Measurements from ENCODE around the gene ELAVL4. TPM values are rescaled to one million over a fixed set of nuclear protein-coding genes. Genes with fewer than 3 reads are reported as not detected.
A peak's percentile ranks its signal among the peaks of the same experiment; 100 is the strongest.

ELAVL4 gene
- total RNA-seq (1 to 10 TPM in 4 of 6 donors, under 1 TPM in 2; 0.60 to 2.8 (median 1.3) TPM), polyA plus RNA-seq (10 to 100 TPM in 1 of 2 donors, 1 to 10 TPM in 1; 1.4 to 10.3 TPM)

- peak in 3 of 4 donors; percentile 20 to 67 (median 58) for ATAC-seq
- H3K9me3 ChIP-seq = no peaks in the 10 kb centered on the region
- peaks cover 0 to 17% (median 4%) of the 10 kb centered on the region in 4 donors for H3K27me3 ChIP-seq
- H3K4me3 ChIP-seq = no peak within 1 kb of the TSS
- no peak for FAIRE-seq
- H3K36me3 ChIP-seq = no peaks in the 10 kb centered on the region
- H3K4me1 ChIP-seq = no peaks in the 10 kb centered on the region
- intact Hi-C loops (cut with DNase I) = no loop called here
- 32 to 40% methylated on average over 11 of the region's 11 CpGs for WGBS, 2 donors
- H3K27ac ChIP-seq = no peak within 1 kb of the TSS
- TF ChIP-seq CTCF (IDR thresholded peaks at IDR 0.05) = no peak
- peak in 1 of 6 donors; percentile 4 for DNase-seq
Measured at GRCh38 chr1:50108497-50109059, at the start of gene ELAVL4. Gene ELAVL4 (plus strand): TSS chr1:50108920. CDS start chr1:50109190, 270 bp downstream.

- FAIRE-seq (no peak), DNase-seq (peak in 1 of 6 donors; percentile 7), ATAC-seq (peak in 1 of 4 donors; percentile 24)
- H3K9me3 ChIP-seq = no peaks in the 10 kb centered on the region
- no peak overlapping the region for H3K4me3 ChIP-seq
- no peak for TF ChIP-seq CTCF (IDR thresholded peaks at IDR 0.05)
- no peaks in the 10 kb centered on the region for H3K36me3 ChIP-seq
- WGBS, 2 donors = 31 to 41% methylated on average over 3 of the region's 3 CpGs
- intact Hi-C loops (cut with DNase I) = no loop called here
- H3K4me1 ChIP-seq = no peaks in the 10 kb centered on the region
- no peaks in the 10 kb centered on the region for H3K27me3 ChIP-seq
- no peak overlapping the region for H3K27ac ChIP-seq
Measured at GRCh38 chr1:50060279-50060678, 48.4 kb upstream of the ELAVL4 start.

- intact Hi-C loops (cut with DNase I) = no loop called here
- TF ChIP-seq CTCF (IDR thresholded peaks at IDR 0.05) = no peak
- H3K36me3 ChIP-seq = no peaks in the 10 kb centered on the region
- no peaks in the 10 kb centered on the region for H3K9me3 ChIP-seq
- H3K27ac ChIP-seq = no peak overlapping the region
- ATAC-seq = no peak
- DNase-seq = no peak
- FAIRE-seq = no peak
- H3K27me3 ChIP-seq = peaks cover 0 to 4% (median 0%) of the 10 kb centered on the region in 4 donors
- no peak overlapping the region for H3K4me3 ChIP-seq
- no peaks in the 10 kb centered on the region for H3K4me1 ChIP-seq
- 40 to 48% methylated on average over 1 of the region's 1 CpG for WGBS, 2 donors
Measured at GRCh38 chr1:50066806-50067205, 41.9 kb upstream of the ELAVL4 start.

- no peaks in the 10 kb centered on the region for H3K4me1 ChIP-seq
- H3K4me3 ChIP-seq = no peak overlapping the region
- TF ChIP-seq CTCF (IDR thresholded peaks at IDR 0.05) = no peak
- no peaks in the 10 kb centered on the region for H3K27me3 ChIP-seq
- WGBS, 2 donors = 59 to 69% methylated on average over 2 of the region's 2 CpGs
- intact Hi-C loops (cut with DNase I) = no loop called here
- FAIRE-seq (no peak), DNase-seq (no peak), ATAC-seq (no peak)
- no peaks in the 10 kb centered on the region for H3K36me3 ChIP-seq
- no peak overlapping the region for H3K27ac ChIP-seq
- no peaks in the 10 kb centered on the region for H3K9me3 ChIP-seq
Measured at GRCh38 chr1:50074931-50075330, 33.8 kb upstream of the ELAVL4 start.

- TF ChIP-seq CTCF (IDR thresholded peaks at IDR 0.05) = no peak
- intact Hi-C loops (cut with DNase I) = no loop called here
- Histone ChIP-seq H3K9me3 (no peaks in the 10 kb centered on the region), H3K4me3 (no peak overlapping the region), H3K27ac (no peak overlapping the region), H3K4me1 (no peaks in the 10 kb centered on the region), H3K36me3 (no peaks in the 10 kb centered on the region), H3K27me3 (no peaks in the 10 kb centered on the region)
- DNase-seq = no peak
- 67 to 76% methylated on average over 1 of the region's 1 CpG for WGBS, 2 donors
- no peak for FAIRE-seq
- no peak for ATAC-seq
Measured at GRCh38 chr1:50077273-50077672, 31.4 kb upstream of the ELAVL4 start.
